HepG2 (cell line): Measurements from ENCODE around the gene TRIO. TPM values are rescaled to one million over a fixed set of nuclear protein-coding genes. Genes with fewer than 3 reads are reported as not detected.

ENCODE experiments used
- DNMT3B ChIP-seq: conservative IDR thresholded peaks from 2 replicates; pipeline ENCODE4 v1.6.1; 2016; ENCODE audit warnings: missing biosample characterization, control low read depth
- ETS1 ChIP-seq: sonication (generic); formaldehyde crosslinking; IDR thresholded peaks from 2 replicates; pipeline ENCODE4 v1.4.0; 2020; ENCODE audit warnings: missing genetic modification reagents
- HBP1 ChIP-seq: IDR thresholded peaks from 2 replicates; pipeline ENCODE4 v1.6.1; 2016; ENCODE audit warnings: low read depth, control low read depth
- PRDM10 ChIP-seq: sonication (generic); formaldehyde crosslinking; IDR thresholded peaks from 2 replicates; pipeline ENCODE4 v1.4.0; 2020; ENCODE audit warnings: low read depth, missing genetic modification reagents
- SOX13 ChIP-seq, 3 experiments: fragments of 450-650 bp in 1 of 3; sonication (generic) in 1 of 3; formaldehyde crosslinking in 1 of 3; IDR thresholded peaks in 2 of 3; conservative IDR thresholded peaks in 1 of 3; 2 replicates each; pipeline versions ENCODE4 v1.5.0 to v1.6.1; 2016 to 2020; ENCODE audit warnings: antibody characterized with exemption in 1 of 3, mild to moderate bottlenecking in 1 of 3, missing compliant biosample characterization in 1 of 3, missing genetic modification reagents in 1 of 3, moderate library complexity in 1 of 3
- ZMYM3 ChIP-seq: sonication (generic); formaldehyde crosslinking; IDR thresholded peaks from 2 replicates; pipeline ENCODE4 v1.5.1; 2020; ENCODE audit warnings: mild to moderate bottlenecking, missing genetic modification reagents
- polyA plus RNA-seq, 8 experiments: library from polyadenylated mRNA; depleted of rRNA in 3 of 8; stranded (reverse) in 7 of 8; unstranded in 1 of 8; fragments of >200 nt; fragmentation: Illumina TruSeq in 4 of 8; extraction: Trizol in 4 of 8; gene quantifications; 2 replicates each; pipeline versions ENCODE4 v1.2.1 to v1.2.3, GENCODE V29; 2011 to 2016; ENCODE audit warnings: low read depth in 4 of 8, missing spikeins in 1 of 8, mixed read lengths in 1 of 8; ENCODE audit not compliant: insufficient read depth in 1 of 8
- total RNA-seq, 5 experiments: library from RNA; depleted of rRNA; stranded (reverse); fragments of >200 nt; fragmentation: Illumina TruSeq; extraction: Trizol; gene quantifications; 2 replicates each; pipeline ENCODE4 v1.2.3, GENCODE V29; 2016; ENCODE audit warnings: low read depth in 1 of 5

TRIO gene
- total and polyA plus RNA-seq, 2 of the 13 experiments (the other 11 are each of a cell fraction or from before 2014, with no cell fraction given), result 45.2 to 45.9 TPM

- TF ChIP-seq ETS1 (no peak), HBP1 (CRISPR knock-in tag) (no peak), ZMYM3 (CRISPR knock-in tag) (no peak), DNMT3B (CRISPR knock-in tag) (no peak), PRDM10 (CRISPR knock-in tag) (no peak), SOX13 (IDR thresholded peaks at IDR 0.05) (no peak), SOX13 (CRISPR knock-in tag; conservative IDR thresholded peaks at IDR 0.05 in 1 of 2, IDR thresholded peaks at IDR 0.05 in 1 of 2) (no peak)
Measured at GRCh38 chr5:14226149-14226548, 83.0 kb downstream of the TRIO start (continued).
